Measurements from ENCODE around the gene LENG8.
"Not testable (repeated sequence)": the region's sequence is repeated elsewhere in the genome, so short reads cannot be mapped to it uniquely, and the experiment has no call there.

Gene LENG8

DNA sequence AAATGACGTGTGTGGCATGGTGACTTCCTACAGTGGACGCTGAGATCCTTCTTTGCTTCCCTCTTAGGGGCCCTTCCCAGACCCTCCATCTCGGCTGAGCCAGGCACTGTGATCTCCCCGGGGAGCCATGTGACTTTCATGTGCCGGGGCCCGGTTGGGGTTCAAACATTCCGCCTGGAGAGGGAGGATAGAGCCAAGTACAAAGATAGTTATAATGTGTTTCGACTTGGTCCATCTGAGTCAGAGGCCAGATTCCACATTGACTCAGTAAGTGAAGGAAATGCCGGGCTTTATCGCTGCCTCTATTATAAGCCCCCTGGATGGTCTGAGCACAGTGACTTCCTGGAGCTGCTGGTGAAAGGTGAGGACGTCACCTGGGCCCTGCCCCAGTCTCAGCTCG is 58.8 kb downstream of the LENG8 start:
- DNase-seq (ENCODE audit: insufficient read length, low spot score) (no peak), FAIRE-seq (no peak)

DNA sequence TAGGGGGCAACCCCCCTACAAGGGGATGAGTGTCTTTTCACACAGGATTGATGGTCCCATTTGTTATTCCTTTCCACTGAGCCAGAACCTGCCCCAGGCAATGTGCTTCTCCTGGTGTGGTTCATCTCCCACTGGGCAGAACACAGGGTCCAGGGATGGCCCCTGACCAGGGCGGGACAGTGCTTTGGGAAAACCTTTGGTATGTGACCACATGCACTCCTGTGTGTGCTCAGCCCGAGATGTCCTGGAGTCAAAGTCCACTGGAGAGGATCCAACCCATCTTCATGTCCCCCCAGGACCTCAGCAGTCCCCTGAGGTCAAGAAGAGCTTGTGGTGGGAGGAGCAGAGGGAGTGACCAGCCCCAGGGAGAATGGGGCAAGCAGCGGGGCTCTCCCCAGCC is 59.5 kb downstream of the LENG8 start:
- not testable (repeated sequence) for FAIRE-seq; DNase-seq (ENCODE audit: insufficient read length, low spot score)

DNA sequence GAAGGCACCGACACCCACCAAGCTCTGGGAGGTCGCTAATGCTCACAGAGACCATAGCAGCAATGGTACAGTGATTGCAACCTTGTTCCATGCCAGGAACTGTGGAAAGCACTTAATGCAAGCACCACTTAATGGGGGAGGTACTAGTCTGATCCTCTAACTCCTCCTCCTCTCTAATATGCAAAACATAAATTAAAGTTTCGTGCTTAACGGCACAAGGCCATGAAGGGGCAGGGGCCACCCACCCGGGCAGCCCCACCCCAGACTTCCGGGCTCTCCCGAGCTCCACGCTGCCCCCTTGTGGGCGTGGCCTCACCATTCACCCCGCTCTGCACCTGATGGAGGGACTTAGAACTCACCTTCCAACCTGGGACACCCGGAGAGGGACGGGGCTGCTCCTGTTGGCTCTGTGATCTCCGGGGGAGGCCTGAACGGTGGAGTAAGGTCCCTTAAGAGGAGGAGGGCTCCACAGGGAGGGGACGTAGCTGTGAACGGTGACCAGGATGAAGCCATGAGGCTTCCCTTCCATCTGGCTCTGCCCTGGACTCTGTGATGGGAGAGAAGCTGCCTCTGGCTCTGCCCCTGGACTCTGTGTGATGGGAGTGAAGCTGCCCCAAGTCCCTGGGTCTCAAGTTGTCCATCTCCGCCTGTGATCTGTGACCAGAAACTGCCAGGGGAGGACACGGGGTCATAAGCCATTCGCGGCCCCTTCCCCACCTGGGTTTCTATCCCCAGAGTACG is 60.4 kb downstream of the LENG8 start:
- peak; percentile 69 for FAIRE-seq
- not testable (repeated sequence) for DNase-seq (ENCODE audit: insufficient read length, low spot score)
